Erythroblast (primary cell): Measurements from ENCODE around the gene CLEC18B.

Source experiments
- GATA1 ChIP-seq: IDR thresholded peaks from 2 replicates; pipeline ENCODE4 v1.6.1; 2011; ENCODE audit warnings: low read depth, mild to moderate bottlenecking, control low read depth, low read length, moderate library complexity
- POLR2A ChIP-seq: IDR thresholded peaks from 2 replicates; pipeline ENCODE4 v1.6.1; 2011; ENCODE audit warnings: mild to moderate bottlenecking, low read length

GRCh38 chr16:74431516-74431915 is 10.2 kb upstream of the CLEC18B start:
- TF ChIP-seq POLR2A (no peak), GATA1 (no peak)
